Uterus (tissue), 2 donors: ENCODE data around the gene SUPT20HL2.
"Not testable (repeated sequence)": the region's sequence is repeated elsewhere in the genome, so short reads cannot be mapped to it uniquely, and the experiment has no call there.

Experiments
- CTCF ChIP-seq, 4 experiments: fragments of 200-600 bp in 2 of 4; fragments of 450-650 bp in 2 of 4; sonication (generic) in 2 of 4; IDR thresholded peaks; one replicate each; pipeline ENCODE4 v1.5.1; 2016 to 2019; ENCODE audit warnings: antibody characterized with exemption in 4 of 4, mild to moderate bottlenecking in 2 of 4, moderate library complexity in 1 of 4
- POLR2A ChIP-seq, 2 donors: fragments of 450-650 bp; IDR thresholded peaks; one replicate each; pipeline ENCODE4 v1.6.1; 2016; ENCODE audit warnings: antibody characterized with exemption in 2 of 2, mild to moderate bottlenecking in 1 of 2, moderate library complexity in 1 of 2

DNA sequence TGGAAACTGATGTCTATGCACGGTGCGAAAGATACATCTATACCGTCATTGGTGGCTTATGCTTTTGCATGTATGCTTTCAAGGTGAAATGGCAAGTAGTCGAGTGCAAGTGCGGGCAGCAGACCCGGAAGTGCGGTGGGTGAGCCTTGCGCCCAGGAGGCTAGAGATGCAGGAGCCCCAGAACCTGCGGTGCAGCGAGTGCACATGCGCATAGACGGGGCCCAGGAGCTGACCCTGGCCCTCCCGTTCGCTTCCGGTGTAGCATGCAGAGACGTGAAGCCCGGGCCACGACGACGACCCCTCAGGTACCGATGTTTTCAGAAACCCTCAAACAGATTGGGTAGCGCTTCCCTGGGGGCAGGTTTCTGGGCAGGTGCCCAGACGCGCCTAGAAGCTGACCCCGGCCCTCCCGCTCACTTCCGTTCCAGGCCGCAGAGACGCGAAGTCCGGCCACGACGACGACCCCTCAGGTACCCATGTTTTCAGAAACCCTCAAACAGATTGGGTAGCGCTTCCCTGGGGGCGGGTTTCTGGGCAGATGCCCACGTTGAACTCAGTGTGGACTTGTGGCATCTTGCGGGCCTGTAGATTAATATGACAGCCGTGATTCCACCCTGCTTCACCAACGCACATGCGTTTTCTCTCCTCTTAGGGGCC lies 48.3 kb upstream of the SUPT20HL2 start:
- TF ChIP-seq CTCF, POLR2A (IDR thresholded peaks at IDR 0.05): not testable (repeated sequence)
